ENCODE data around the gene CAMSAP1.

The CAMSAP1 gene

DNA sequence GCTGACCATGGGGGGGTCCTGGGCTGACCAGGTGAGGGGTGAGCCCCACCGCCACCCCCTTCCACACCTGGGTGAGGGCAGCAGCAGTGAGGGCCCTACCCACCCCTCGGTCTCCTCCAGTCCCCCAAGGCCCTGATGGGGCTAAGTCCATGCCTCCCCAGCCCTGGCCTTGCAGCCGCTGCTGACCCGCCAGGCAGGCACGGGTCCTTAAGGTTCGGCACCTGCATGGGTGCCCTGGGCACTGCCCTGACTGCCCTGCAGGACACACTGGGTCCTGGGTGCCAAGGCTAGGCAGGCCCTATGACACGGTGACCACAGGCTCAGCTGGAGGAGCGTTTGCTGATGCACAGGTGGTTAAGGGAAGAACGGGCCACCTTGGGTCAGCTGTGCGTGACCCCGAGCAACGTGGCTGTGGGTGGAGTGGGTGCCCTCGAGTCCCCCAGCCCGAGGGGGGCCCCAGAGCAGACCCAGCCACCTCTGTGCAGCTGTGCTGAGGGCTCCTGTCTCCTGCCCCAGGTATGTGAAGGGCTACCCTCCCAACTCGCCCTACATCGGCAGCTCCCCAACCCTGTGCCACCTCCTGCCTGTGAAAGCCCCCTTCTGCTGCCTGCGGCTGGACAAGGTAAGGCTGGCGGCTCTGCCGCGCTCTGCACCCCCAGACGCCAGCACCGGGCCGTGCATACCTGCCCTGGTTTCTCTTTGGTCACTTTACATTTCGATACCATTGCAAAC is 132.4 kb downstream of the CAMSAP1 start:
- H3K4me3 ChIP-seq (ENCODE audit: control insufficient read depth, low read depth, low read length): no peak overlapping the region
- TF ChIP-seq, protein P1, sequence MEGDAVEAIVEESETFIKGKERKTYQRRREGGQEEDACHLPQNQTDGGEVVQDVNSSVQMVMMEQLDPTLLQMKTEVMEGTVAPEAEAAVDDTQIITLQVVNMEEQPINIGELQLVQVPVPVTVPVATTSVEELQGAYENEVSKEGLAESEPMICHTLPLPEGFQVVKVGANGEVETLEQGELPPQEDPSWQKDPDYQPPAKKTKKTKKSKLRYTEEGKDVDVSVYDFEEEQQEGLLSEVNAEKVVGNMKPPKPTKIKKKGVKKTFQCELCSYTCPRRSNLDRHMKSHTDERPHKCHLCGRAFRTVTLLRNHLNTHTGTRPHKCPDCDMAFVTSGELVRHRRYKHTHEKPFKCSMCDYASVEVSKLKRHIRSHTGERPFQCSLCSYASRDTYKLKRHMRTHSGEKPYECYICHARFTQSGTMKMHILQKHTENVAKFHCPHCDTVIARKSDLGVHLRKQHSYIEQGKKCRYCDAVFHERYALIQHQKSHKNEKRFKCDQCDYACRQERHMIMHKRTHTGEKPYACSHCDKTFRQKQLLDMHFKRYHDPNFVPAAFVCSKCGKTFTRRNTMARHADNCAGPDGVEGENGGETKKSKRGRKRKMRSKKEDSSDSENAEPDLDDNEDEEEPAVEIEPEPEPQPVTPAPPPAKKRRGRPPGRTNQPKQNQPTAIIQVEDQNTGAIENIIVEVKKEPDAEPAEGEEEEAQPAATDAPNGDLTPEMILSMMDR (conservative IDR thresholded peaks at IDR 0.05; ENCODE audit: control insufficient read depth, insufficient read depth, low read depth, low read length): no peak
- DNase-seq (ENCODE audit: low read depth): no peak

DNA sequence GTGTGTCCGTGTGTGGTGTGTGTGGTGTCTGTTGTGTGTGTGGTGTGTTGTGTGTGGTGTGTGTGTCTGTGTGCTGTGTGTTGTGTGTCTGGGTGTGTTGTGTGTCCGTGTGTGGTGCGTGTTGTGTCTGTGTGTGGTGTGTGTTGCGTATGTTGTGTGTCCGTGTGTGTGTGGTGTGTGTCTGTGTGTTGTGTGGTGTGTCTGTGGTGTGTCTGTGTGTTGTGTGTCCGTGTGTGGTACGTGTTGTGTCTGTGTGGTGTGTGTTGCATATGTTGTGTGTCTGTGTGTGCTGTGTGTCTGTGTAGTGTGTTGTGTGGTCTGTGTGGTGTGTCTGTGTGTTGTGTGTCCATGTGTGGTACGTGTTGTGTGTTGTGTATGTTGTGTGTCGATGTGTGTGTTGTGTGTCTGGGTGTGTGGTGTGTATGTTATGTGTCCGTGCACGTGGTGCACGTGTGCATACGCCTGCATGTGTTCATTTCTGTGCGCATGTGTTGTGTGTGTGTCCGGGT is 133.1 kb downstream of the CAMSAP1 start:
- H3K4me3 ChIP-seq (ENCODE audit: control insufficient read depth, low read depth, low read length): no peak overlapping the region
- TF ChIP-seq, protein P1 (conservative IDR thresholded peaks at IDR 0.05; ENCODE audit: control insufficient read depth, insufficient read depth, low read depth, low read length): no peak
- DNase-seq (ENCODE audit: low read depth): no peak

DNA sequence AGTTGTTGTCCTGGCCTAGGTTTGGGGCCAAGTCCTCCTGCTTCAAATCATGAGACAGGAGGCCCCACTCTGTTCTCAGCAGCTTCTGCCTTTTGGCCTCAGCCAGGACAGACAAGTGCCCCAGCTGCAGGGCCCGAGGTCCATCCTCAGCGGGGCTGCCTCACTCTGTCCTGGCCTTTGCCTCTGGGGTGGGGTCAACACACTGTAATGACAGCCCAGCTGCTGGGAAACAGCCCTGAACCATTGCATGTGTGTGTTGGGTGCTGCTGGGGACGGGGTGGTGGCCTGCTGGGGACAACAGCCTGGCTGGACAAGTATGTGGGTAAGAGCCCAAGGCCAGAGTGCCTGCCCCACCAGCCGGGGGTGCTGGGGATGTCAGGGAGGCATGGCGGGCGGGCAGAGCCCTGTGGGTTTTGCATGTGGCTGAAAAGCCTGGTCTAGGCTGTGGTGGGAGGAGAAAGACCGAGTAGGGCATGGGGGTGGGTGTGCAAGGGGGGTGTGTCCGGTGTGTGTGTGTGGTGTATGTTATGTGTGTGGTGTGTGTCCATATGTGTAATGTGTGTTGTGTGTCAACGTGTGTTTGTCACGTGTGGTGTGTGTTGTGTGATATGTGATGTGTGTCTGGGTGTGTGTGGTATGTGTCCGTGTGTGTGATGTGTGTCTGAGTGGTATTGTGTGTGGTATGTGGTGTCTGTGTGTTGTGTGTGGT is 133.7 kb downstream of the CAMSAP1 start:
- no peak for DNase-seq (ENCODE audit: low read depth)
- TF ChIP-seq, protein P1 (conservative IDR thresholded peaks at IDR 0.05; ENCODE audit: control insufficient read depth, insufficient read depth, low read depth, low read length): no peak
- no peak overlapping the region for H3K4me3 ChIP-seq (ENCODE audit: control insufficient read depth, low read depth, low read length)

DNA sequence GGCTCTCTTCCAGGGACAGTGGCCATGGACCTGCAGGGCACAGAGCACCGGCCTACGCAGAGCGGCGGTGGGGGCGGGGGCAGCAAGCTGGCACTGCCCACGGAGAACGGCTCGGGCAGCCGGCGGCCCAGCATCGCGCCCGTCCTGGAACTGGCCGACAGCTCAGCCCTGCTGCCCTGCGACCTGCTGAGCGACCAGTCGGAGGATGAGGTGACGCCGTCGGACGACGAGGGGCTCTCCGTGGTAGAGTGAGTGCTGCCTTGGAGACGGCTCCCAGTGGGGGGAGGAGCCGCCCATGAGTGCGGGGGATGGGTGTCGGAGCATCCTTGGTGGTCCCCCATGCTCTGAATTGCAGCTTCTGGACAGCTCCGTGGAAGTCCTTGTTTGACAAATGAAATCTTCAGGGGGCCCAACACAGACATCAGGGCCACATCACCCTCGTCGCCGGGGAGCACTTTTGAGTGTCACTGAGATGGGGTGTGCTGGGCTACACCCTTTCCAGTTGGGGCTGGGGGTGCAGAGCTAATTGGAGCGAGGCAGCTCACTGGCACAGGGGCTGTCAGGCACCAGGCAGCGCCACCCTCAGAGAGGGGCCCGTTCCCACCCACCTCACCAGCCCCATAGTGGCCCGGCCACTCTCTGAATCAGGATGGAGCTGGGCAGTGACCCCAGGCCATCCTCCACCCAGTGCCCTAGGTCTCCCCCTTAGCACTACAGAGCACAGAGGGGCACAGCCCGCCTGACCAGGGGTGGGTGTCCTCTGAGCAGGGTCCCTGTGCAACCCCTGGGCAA is 134.4 kb downstream of the CAMSAP1 start:
- no peak overlapping the region for H3K4me3 ChIP-seq (ENCODE audit: control insufficient read depth, low read depth, low read length)
- DNase-seq (ENCODE audit: low read depth): no peak
- TF ChIP-seq, protein P1 (conservative IDR thresholded peaks at IDR 0.05; ENCODE audit: control insufficient read depth, insufficient read depth, low read depth, low read length): no peak

DNA sequence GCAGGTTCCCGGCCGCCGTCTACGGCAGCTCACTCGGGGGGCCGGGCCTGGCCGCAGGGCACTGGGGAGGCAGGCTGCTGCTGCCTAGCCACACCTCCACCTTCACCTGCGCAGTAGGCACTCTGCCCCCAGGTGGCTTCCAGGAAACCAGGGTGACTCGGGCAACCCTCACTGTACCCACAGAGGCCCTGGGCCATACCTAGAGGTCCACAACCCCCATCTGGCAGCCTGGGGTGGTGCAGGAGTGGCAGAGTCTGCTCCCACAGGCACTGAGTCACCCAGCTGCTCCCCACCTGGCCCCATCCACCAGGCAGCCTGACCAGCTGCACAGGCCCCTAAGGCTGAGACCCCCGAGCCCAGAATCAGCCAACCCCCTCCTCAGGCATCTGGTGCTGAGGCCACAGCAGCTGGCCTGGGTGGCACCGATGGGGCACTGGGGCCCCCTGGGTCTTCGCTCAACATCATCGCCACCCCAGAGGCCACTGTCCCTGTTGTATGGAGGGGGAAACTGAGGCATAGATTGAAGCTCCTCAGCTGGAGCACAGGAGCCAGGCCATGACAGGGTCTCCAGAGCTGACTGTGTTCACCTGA is 135.2 kb downstream of the CAMSAP1 start:
- no peak overlapping the region for H3K4me3 ChIP-seq (ENCODE audit: control insufficient read depth, low read depth, low read length)
- TF ChIP-seq, protein P1 (conservative IDR thresholded peaks at IDR 0.05; ENCODE audit: control insufficient read depth, insufficient read depth, low read depth, low read length): no peak
- DNase-seq (ENCODE audit: low read depth): no peak

DNA sequence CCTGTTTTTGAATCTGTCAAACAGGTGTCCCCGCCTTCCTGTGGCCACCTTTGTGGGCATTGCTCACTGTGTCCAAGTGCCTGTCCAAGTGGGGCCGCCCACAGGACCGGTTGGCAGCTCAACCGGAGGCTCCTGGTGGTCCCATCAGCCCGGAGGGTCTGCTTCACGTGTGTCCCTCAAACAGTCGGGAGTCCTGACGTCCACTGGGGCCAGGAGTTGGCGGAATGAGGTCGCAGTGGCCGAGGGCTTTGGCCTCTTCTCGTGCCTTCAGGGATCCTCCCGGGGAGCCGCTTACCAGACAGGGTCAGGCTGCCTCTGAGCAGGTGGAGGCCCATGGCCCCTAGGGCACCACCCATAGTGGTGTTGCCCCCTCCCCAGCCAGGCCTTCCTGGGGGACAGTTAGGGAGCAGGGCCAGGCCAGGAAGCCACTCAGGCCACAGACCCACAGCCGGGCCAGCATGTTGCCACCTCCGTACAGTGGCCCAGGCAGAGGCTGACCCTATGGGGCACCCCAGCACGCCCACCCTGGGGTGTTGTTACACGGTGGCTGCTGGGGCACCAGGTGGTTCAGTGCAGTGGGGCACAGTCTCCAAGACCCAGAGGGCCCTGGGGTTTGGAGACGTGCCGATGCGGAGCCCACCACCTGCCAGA is 135.8 kb downstream of the CAMSAP1 start:
- no peak overlapping the region for H3K4me3 ChIP-seq (ENCODE audit: control insufficient read depth, low read depth, low read length)
- DNase-seq (ENCODE audit: low read depth): no peak
- TF ChIP-seq, protein P1 (conservative IDR thresholded peaks at IDR 0.05; ENCODE audit: control insufficient read depth, insufficient read depth, low read depth, low read length): no peak

Measured in fibroblast of mammary gland (primary cell).